ENCODE measurements around the gene MYBPHL. TPM values are rescaled to one million over a fixed set of nuclear protein-coding genes. Genes with fewer than 3 reads are reported as not detected.

The MYBPHL gene, protein sequence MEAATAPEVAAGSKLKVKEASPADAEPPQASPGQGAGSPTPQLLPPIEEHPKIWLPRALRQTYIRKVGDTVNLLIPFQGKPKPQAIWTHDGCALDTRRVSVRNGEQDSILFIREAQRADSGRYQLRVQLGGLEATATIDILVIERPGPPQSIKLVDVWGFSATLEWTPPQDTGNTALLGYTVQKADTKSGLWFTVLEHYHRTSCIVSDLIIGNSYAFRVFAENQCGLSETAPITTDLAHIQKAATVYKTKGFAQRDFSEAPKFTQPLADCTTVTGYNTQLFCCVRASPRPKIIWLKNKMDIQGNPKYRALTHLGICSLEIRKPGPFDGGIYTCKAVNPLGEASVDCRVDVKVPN
- not detected for total RNA-seq

DNA sequence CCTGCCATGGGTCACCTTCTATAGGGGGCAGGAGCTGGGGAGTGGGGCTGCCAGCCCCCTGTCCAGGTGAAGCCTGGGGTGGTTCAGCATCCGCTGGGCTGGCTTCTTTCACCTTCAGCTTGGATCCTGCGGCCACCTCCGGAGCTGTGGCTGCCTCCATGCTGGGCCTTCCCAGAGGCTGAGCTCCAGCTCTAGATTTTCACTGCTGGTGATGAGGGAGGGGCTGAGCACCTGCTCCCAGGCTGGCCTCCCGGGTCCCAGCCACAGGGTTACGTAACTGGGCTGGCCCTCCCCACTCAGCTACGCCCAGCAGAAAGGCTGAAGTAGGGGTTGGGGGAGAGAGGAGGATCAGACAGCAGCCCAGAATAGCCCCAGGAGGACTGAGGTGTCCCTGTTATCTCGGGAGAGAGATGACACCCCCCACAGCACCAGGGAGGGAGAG, at the start of gene MYBPHL:
MYBPHL (minus strand) TSS at position 180 of the 442 bp plus-strand sequence; CDS start at position 160, 20 bp downstream.
- no peak within 1 kb of the TSS for H3K27ac ChIP-seq
- intact Hi-C loops (cut with DNase I) = no loop called here
- no peak for DNase-seq
- no peak within 1 kb of the TSS for H3K4me3 ChIP-seq
- no peak within 1 kb of the TSS for H3K9ac ChIP-seq (ENCODE audit: low read depth in 2 of 2, low read length in 2 of 2)
- no peaks in the 10 kb centered on the region for H3K4me1 ChIP-seq
- no peaks in the 10 kb centered on the region for H3K27me3 ChIP-seq
- no peaks in the 10 kb centered on the region for H3K36me3 ChIP-seq
- TF ChIP-seq, protein P1, sequence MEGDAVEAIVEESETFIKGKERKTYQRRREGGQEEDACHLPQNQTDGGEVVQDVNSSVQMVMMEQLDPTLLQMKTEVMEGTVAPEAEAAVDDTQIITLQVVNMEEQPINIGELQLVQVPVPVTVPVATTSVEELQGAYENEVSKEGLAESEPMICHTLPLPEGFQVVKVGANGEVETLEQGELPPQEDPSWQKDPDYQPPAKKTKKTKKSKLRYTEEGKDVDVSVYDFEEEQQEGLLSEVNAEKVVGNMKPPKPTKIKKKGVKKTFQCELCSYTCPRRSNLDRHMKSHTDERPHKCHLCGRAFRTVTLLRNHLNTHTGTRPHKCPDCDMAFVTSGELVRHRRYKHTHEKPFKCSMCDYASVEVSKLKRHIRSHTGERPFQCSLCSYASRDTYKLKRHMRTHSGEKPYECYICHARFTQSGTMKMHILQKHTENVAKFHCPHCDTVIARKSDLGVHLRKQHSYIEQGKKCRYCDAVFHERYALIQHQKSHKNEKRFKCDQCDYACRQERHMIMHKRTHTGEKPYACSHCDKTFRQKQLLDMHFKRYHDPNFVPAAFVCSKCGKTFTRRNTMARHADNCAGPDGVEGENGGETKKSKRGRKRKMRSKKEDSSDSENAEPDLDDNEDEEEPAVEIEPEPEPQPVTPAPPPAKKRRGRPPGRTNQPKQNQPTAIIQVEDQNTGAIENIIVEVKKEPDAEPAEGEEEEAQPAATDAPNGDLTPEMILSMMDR (IDR thresholded peaks at IDR 0.05) = no peak
- H3K9me3 ChIP-seq = no peaks in the 10 kb centered on the region

DNA sequence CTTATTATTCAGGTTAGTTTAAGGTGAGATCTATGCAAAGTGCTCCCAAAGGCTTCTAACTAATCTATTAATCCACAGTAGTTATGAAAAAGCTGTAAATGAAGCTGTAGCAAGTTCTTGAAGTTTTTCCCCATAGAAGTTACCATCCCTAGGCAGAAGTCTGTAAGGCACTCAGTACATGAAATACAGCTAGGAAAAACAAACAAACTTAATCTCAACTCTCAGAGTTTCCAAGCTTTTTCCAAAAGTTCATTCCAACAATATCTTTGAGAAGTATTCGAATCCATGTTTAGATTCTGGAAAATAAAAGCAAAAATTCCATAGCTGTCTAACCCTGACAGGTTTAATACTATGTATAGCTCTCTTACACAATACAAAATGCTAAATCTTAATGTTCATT, 49.7 kb upstream of the MYBPHL start:
- Histone ChIP-seq H3K36me3 (no peaks in the 10 kb centered on the region), H3K9me3 (no peaks in the 10 kb centered on the region), H3K27me3 (no peaks in the 10 kb centered on the region), H3K27ac (no peak overlapping the region), H3K9ac (ENCODE audit: low read depth in 2 of 2, low read length in 2 of 2) (no peak overlapping the region), H3K4me1 (no peaks in the 10 kb centered on the region), H3K4me3 (no peak overlapping the region)
- no peak for DNase-seq
- intact Hi-C loops (cut with DNase I) = no loop called here
- TF ChIP-seq, protein P1 (IDR thresholded peaks at IDR 0.05) = no peak

DNA sequence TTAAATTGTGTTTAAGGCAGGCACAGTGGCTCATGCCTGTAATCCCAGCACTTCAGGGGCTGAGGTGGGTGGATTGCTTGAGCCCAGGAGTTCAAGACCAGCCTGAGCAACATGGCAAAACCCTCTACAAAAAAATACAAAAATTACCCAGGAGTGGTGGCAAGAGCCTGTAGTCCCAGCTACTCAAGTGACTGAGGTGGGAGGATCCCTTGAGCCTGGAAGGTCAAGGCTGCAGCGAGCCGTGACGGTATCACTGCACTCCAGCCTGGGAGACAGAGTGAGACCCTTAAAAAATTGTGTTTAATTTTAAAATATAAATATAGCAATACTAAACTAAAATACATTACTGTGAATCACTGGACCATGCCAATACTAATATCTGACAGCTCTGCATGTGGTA, 48.1 kb upstream of the MYBPHL start:
- Histone ChIP-seq H3K4me3 (no peak overlapping the region), H3K27ac (no peak overlapping the region), H3K36me3 (no peaks in the 10 kb centered on the region), H3K27me3 (no peaks in the 10 kb centered on the region), H3K4me1 (peaks cover 3% of the 10 kb centered on the region), H3K9ac (ENCODE audit: low read depth in 2 of 2, low read length in 2 of 2) (no peak overlapping the region), H3K9me3 (no peaks in the 10 kb centered on the region)
- intact Hi-C loops (cut with DNase I) = loop anchor here (5.0 kb wide), 1 partner anchor 37 kb away; no protein-coding TSS in a partner anchor
- TF ChIP-seq, protein P1 (IDR thresholded peaks at IDR 0.05) = no peak
- DNase-seq = no peak

DNA sequence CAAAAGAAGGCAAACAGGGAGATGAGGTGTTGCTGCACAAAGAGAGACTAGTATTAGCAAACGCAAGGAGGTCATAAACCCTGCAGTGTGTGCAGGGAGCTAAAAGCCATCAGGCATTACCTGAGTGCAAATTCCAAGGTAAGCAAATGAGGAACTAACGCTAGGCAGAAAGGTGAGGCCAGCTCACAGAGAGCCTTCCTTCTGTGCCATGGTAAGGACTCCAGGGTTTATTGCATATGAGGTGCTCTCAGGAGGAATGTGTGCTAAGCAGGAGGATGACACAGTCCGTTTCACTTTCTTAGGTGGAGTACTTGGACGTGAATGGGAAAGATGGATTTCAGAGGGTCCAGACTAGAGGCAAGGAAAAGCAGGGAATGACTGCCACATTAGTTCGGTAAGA, 44.6 kb upstream of the MYBPHL start:
- Histone ChIP-seq H3K9ac (ENCODE audit: low read depth in 2 of 2, low read length in 2 of 2) (peak overlapping the region in 1 of 2 donors; percentile 59), H3K9me3 (no peaks in the 10 kb centered on the region), H3K4me1 (peaks cover 3% of the 10 kb centered on the region), H3K4me3 (no peak overlapping the region), H3K36me3 (no peaks in the 10 kb centered on the region), H3K27me3 (no peaks in the 10 kb centered on the region), H3K27ac (peak overlapping the region; percentile 1)
- TF ChIP-seq, protein P1 (IDR thresholded peaks at IDR 0.05) = no peak
- DNase-seq = peak; percentile 65
- intact Hi-C loops (cut with DNase I) = loop anchor here (5.0 kb wide), 1 partner anchor 41 kb away; no protein-coding TSS in a partner anchor

DNA sequence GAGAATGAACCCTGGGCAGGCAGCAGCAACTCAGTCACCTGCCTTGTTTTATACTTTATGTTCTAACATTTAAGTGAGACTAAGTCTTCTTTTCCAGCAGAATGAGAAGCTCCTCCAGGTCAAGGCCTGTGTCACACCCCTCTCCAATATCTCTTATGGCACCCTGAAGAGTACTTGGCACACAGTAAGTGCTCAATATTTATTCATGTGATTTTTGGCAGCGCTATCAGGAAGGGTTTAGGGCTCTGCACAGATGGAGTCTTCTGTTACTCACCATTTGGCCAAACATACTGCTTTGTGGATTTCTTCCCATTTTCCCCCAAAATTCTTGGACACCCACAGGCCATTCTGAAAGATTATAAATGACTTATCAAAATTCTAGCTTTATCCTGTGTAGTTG, 43.8 kb upstream of the MYBPHL start:
- Histone ChIP-seq H3K9me3 (no peaks in the 10 kb centered on the region), H3K27ac (no peak overlapping the region), H3K36me3 (no peaks in the 10 kb centered on the region), H3K9ac (ENCODE audit: low read depth in 2 of 2, low read length in 2 of 2) (no peak overlapping the region), H3K4me1 (peaks cover 3% of the 10 kb centered on the region), H3K4me3 (no peak overlapping the region), H3K27me3 (no peaks in the 10 kb centered on the region)
- no peak for DNase-seq
- TF ChIP-seq, protein P1 (IDR thresholded peaks at IDR 0.05) = no peak
- intact Hi-C loops (cut with DNase I) = loop anchor here (5.0 kb wide), 1 partner anchor 42 kb away; no protein-coding TSS in a partner anchor

All from colonic mucosa (tissue), 4 donors.